Right lung (tissue), 5 donors: Measurements from ENCODE around the gene VIP. TPM values are rescaled to one million over a fixed set of nuclear protein-coding genes. Genes with fewer than 3 reads are reported as not detected.

Source experiments
- DNase-seq, 2 donors: peaks; one replicate each; pipeline ENCODE4 v3.0.0-alpha.2; 2013
- polyA plus RNA-seq, 5 donors: library from polyadenylated mRNA; unstranded; fragments of 120-200 nt; gene quantifications; one replicate each; pipeline versions ENCODE4 v1.2.1 to v1.2.3, GENCODE V29; 2013; ENCODE audit warnings: inconsistent platforms in 1 of 5, low replicate concordance in 1 of 5; ENCODE audit not compliant: insufficient read length in 5 of 5, insufficient read depth in 1 of 5

The VIP gene
- polyA plus RNA-seq, 5 donors, result 3.2 to 4.2 (median 3.5) TPM

DNA sequence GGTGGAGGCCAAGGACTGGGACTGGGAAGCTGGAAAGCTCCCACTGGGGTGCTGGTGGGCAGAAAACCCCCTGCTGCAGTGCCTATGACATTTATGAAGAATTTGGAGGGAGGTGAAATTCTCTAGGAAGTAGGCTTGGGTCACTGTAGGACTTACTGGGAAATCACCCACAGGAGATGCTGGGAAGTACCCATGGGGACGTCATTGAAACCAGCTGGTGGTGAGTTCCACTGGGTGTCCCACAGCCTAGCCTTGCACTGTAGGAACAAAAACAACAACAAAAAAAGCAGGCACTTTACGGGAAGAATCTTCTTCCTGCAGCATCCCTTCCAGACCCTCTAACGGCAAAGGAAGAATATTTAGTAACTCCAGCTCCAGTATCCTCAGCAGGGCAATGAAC lies 26.2 kb downstream of the VIP start:
- DNase-seq, result no peak

DNA sequence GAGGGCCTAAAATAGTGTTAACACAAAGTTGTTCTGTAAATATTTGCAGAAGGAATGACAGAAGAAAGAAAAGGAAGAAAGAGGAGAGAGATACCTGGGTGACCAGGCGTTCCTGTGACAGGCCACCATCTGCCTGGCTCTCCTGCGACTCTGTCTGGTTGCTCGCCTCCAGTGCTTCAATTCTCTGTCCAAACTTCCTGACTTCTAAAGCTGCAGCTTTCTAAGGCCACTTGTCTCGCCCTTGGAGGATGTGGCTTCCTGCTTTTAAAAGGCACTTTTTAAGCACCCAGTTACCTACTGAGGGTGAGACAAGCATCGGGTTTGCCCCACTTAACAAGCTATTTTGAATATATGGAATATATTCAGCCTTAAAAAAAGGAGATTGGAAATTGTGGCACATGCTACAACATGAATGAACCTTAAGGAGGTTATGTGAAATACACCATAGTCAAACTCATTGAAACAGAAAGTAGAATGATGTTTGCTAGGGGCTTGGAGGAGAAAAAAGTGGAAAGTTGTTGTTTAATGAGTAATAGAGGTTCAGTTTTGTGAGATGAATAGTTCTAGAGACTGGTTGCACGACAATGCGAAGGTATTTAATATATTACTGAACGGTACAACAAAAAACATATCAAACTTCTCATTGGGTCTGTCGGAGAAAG lies 32.8 kb downstream of the VIP start:
- DNase-seq, result no peak

GRCh38 chr6:152794696-152795095 lies 44.1 kb downstream of the VIP start:
- no peak for DNase-seq

DNA sequence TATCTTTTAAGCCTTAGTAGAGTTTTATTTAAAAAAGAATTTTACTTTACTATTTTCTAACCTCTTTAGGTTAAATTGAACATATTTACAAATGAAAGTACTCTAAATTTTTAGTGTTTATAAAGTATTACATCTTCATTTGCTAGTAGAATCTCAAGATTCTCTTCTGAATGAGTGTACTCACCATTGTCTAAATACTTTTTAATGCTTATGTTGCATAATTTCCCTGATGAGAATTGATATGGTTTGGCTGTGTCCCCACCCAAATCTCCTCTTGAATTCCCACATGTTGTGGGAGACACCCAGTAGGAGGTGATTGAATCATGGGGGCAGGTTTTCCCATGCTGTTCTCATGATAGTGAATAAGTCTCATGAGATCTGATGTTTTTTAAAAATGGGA lies 53.6 kb downstream of the VIP start:
- no peak for DNase-seq

Other genes starting within 250 kb of the VIP start
- 100 to 1,000 TPM in 1 of 5 donors, 10 to 100 TPM in 4; 62.3 to 107 (median 90.2) TPM for gene SYNE1, start 113.4 kb upstream of the VIP start, polyA plus RNA-seq
- gene MYCT1, start 52.9 kb upstream of the VIP start, polyA plus RNA-seq, result 10 to 100 TPM; 27.6 to 39.7 (median 37.5) TPM
- gene FBXO5, start 232.2 kb downstream of the VIP start, polyA plus RNA-seq, result 10 to 100 TPM; 20.3 to 46.2 (median 28.6) TPM